Neutrophil (primary cell): ENCODE results near the gene SLC29A1.

Source experiments
- H3K27ac ChIP-seq: fragments of 200-600 bp; sonication (generic); 2 replicates; pipeline ENCODE4 v1.5.1; 2016; ENCODE audit warnings: mild to moderate bottlenecking, moderate library complexity
- H3K27me3 ChIP-seq: fragments of 200-600 bp; sonication (generic); 2 replicates; pipeline ENCODE4 v1.6.0; 2016; ENCODE audit warnings: mild to moderate bottlenecking
- H3K36me3 ChIP-seq: fragments of 200-600 bp; sonication (generic); 2 replicates; pipeline ENCODE4 v1.5.1; 2017
- H3K4me1 ChIP-seq, 2 experiments: fragments of 200-600 bp in 1 of 2; sonication (generic) in 1 of 2; 1 replicate in 1 of 2; 2 replicates in 1 of 2; pipeline versions ENCODE4 v1.5.1 to v1.6.1; 2013 to 2016; ENCODE audit warnings: low read depth in 1 of 2, low read length in 1 of 2, mild to moderate bottlenecking in 1 of 2, moderate library complexity in 1 of 2; ENCODE audit not compliant: control insufficient read depth in 1 of 2, insufficient read depth in 1 of 2
- H3K4me3 ChIP-seq, 2 experiments: fragments of 200-600 bp in 1 of 2; sonication (generic) in 1 of 2; 1 replicate in 1 of 2; 2 replicates in 1 of 2; pipeline ENCODE4 v1.5.1; 2013 to 2016; ENCODE audit warnings: low read depth in 1 of 2, low read length in 1 of 2, mild to moderate bottlenecking in 1 of 2, moderate library complexity in 1 of 2
- H3K9me3 ChIP-seq: fragments of 200-600 bp; sonication (generic); 2 replicates; pipeline ENCODE4 v1.5.1; 2016
- TF ChIP-seq, protein P1 (sequence below): fragments of 200-600 bp; sonication (generic); IDR thresholded peaks from 2 replicates; pipeline ENCODE4 v1.5.1; 2016; ENCODE audit warnings: antibody characterized with exemption

The SLC29A1 gene

DNA sequence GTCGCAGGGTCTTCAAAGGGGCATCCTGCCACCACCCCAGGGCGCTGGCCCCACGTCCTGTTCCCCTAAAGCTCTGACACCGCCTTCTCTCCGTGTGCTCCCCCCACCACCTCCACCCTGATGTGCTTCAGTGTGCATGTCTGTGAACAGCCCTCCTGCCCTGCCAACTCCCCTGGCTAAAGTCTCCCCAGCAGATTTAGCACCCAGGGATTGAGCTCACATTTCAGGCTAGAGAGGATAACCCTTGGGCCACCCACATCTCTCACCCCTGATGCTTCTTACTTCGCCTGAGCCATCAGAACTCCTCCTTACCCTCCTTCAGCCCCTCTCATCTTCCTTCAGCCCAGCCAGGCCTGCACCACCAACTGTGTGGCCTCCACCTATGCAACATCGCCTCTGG is 54.4 kb downstream of the SLC29A1 start:
- no peak overlapping the region for H3K27ac ChIP-seq
- H3K36me3 ChIP-seq = no peaks in the 10 kb centered on the region
- no peak overlapping the region for H3K4me3 ChIP-seq
- TF ChIP-seq, protein P1, sequence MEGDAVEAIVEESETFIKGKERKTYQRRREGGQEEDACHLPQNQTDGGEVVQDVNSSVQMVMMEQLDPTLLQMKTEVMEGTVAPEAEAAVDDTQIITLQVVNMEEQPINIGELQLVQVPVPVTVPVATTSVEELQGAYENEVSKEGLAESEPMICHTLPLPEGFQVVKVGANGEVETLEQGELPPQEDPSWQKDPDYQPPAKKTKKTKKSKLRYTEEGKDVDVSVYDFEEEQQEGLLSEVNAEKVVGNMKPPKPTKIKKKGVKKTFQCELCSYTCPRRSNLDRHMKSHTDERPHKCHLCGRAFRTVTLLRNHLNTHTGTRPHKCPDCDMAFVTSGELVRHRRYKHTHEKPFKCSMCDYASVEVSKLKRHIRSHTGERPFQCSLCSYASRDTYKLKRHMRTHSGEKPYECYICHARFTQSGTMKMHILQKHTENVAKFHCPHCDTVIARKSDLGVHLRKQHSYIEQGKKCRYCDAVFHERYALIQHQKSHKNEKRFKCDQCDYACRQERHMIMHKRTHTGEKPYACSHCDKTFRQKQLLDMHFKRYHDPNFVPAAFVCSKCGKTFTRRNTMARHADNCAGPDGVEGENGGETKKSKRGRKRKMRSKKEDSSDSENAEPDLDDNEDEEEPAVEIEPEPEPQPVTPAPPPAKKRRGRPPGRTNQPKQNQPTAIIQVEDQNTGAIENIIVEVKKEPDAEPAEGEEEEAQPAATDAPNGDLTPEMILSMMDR = no peak
- H3K27me3 ChIP-seq = peaks cover 93% of the 10 kb centered on the region
- H3K4me1 ChIP-seq = peaks cover 4 to 14% of the 10 kb centered on the region in 2 experiments
- H3K9me3 ChIP-seq = no peaks in the 10 kb centered on the region

DNA sequence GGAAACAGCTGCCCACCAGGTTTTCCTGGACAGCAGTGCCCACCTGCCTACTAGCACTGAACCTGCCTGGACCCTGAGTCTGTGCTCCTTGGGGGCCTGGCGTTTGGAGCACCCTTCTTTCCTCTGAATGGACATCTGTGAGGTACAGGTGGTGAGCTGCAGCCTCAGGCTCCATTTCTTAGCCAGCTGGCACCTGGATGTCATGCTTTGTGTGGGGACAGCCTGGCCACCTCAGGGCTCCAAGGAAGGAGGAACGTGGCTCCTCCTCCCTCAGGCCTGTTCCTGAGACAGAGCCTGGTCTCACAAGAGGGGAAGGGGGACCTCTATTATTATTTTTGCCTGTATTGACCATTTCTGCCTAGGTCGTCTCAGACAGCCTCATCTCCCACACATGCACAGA is 54.9 kb downstream of the SLC29A1 start:
- Histone ChIP-seq H3K27ac (no peak overlapping the region), H3K9me3 (no peaks in the 10 kb centered on the region), H3K27me3 (peaks cover 88% of the 10 kb centered on the region), H3K4me3 (no peak overlapping the region), H3K36me3 (no peaks in the 10 kb centered on the region), H3K4me1 (peaks cover 8 to 17% of the 10 kb centered on the region in 2 experiments)
- TF ChIP-seq, protein P1 = no peak

DNA sequence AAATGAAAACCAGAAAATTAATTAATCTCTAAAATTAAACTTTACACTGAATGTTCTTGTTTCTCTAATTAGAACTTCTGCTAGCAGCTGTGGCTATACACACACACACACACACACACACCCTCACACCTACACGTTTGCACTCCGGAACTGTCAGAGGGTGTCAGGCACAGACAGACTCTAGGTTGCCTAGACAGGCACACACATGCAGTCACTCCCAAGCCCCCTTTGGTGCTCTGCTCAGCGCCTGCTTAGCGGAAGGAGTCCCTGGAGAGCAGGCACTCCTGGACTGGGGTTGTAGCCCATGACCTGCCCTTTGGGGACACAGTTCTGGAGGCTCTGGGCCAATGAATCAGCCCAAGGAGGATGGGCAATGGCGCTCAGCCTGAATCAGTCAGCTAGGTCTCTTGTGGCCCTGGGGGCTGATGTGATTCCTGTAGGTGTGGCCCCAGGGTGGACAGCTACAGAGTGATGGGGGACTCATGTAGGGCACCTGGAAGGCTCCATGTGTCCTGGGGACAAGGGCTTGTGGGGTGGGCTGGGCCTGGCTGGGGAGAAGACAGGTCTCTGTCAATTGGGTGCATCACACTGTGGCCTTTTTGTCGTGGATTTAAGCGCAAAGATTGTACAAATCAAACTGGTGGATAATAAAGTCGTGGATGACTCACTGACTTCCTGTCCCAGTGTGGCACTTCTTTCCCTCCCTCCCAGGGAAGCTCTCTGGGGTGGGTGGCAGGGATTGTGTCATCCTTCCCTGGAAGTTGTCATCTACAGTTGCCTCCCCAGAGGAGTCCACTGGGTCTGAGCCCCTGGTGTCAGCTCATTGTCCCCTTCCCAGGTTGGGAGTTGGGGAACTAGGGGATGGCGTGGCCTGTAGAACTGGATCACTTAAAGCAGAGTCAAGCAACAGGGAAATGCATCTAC is 55.6 kb downstream of the SLC29A1 start:
- Histone ChIP-seq H3K4me3 (no peak overlapping the region), H3K4me1 (peaks cover 15 to 24% of the 10 kb centered on the region in 2 experiments), H3K27ac (no peak overlapping the region), H3K9me3 (no peaks in the 10 kb centered on the region), H3K27me3 (peaks cover 81% of the 10 kb centered on the region), H3K36me3 (no peaks in the 10 kb centered on the region)
- TF ChIP-seq, protein P1 = no peak
